ENCODE data around the gene GDI1. TPM values are rescaled to one million over a fixed set of nuclear protein-coding genes. Genes with fewer than 3 reads are reported as not detected.

GDI1 gene
- total RNA-seq, 1 donor from 2014 or later: 113 TPM

- Histone ChIP-seq H3K4me3 (ENCODE audit: low read depth, low read length) (no peak overlapping the region), H3K36me3 (ENCODE audit: control insufficient read depth, insufficient read depth, low read length) (no peaks in the 10 kb centered on the region), H3K27me3 (ENCODE audit: control insufficient read depth, insufficient read depth, low read length) (no peaks in the 10 kb centered on the region)
- DNase-seq (ENCODE audit: low read depth): no peak
- no peak for TF ChIP-seq CTCF (IDR thresholded peaks at IDR 0.05; ENCODE audit: insufficient read depth, low read length, poor library complexity, severe bottlenecking)
Measured at GRCh38 chrX:154435171-154435733, 1.7 kb upstream of the GDI1 start.

- peak overlapping the region; percentile 71 for H3K4me3 ChIP-seq (ENCODE audit: low read depth, low read length)
- no peaks in the 10 kb centered on the region for H3K36me3 ChIP-seq (ENCODE audit: control insufficient read depth, insufficient read depth, low read length)
- no peak for DNase-seq (ENCODE audit: low read depth)
- TF ChIP-seq CTCF (IDR thresholded peaks at IDR 0.05; ENCODE audit: insufficient read depth, low read length, poor library complexity, severe bottlenecking): no peak
- no peaks in the 10 kb centered on the region for H3K27me3 ChIP-seq (ENCODE audit: control insufficient read depth, insufficient read depth, low read length)
Measured at GRCh38 chrX:154436374-154436982, 476 bp upstream of the GDI1 start.

GRCh38 chrX:154437971-154438893 lies 1.3 kb downstream of the GDI1 start:
- no peak for TF ChIP-seq CTCF (IDR thresholded peaks at IDR 0.05; ENCODE audit: insufficient read depth, low read length, poor library complexity, severe bottlenecking)
- Histone ChIP-seq H3K4me3 (ENCODE audit: low read depth, low read length) (peak overlapping the region; percentile 71), H3K27me3 (ENCODE audit: control insufficient read depth, insufficient read depth, low read length) (no peaks in the 10 kb centered on the region), H3K36me3 (ENCODE audit: control insufficient read depth, insufficient read depth, low read length) (no peaks in the 10 kb centered on the region)
- no peak for DNase-seq (ENCODE audit: low read depth)

- no peaks in the 10 kb centered on the region for H3K36me3 ChIP-seq (ENCODE audit: control insufficient read depth, insufficient read depth, low read length)
- H3K27me3 ChIP-seq (ENCODE audit: control insufficient read depth, insufficient read depth, low read length): no peaks in the 10 kb centered on the region
- no peak overlapping the region for H3K4me3 ChIP-seq (ENCODE audit: low read depth, low read length)
- no peak for TF ChIP-seq CTCF (IDR thresholded peaks at IDR 0.05; ENCODE audit: insufficient read depth, low read length, poor library complexity, severe bottlenecking)
- no peak for DNase-seq (ENCODE audit: low read depth)
Measured at GRCh38 chrX:154439841-154440240, 2.9 kb downstream of the GDI1 start.

- DNase-seq (ENCODE audit: low read depth): no peak
- TF ChIP-seq CTCF (IDR thresholded peaks at IDR 0.05; ENCODE audit: insufficient read depth, low read length, poor library complexity, severe bottlenecking): no peak
- Histone ChIP-seq H3K4me3 (ENCODE audit: low read depth, low read length) (no peak overlapping the region), H3K36me3 (ENCODE audit: control insufficient read depth, insufficient read depth, low read length) (no peaks in the 10 kb centered on the region), H3K27me3 (ENCODE audit: control insufficient read depth, insufficient read depth, low read length) (no peaks in the 10 kb centered on the region)
Measured at GRCh38 chrX:154440623-154441357, 3.8 kb downstream of the GDI1 start.
